Umbilical cord (tissue), 1 donor: ENCODE measurements around the gene MOSPD2. TPM values are rescaled to one million over a fixed set of nuclear protein-coding genes. Genes with fewer than 3 reads are reported as not detected.

Source experiments
- total RNA-seq: library from RNA; depleted of rRNA; stranded (reverse); fragments of >200 nt; gene quantifications from one replicate; pipeline ENCODE4 v1.2.3, GENCODE V29; 2014; ENCODE audit warnings: low replicate concordance; ENCODE audit not compliant: insufficient read depth

Gene MOSPD2
- total RNA-seq, 1 donor from 2014 or later: 77.8 TPM

Other genes with a start within 250 kb of the MOSPD2 start
- gene FANCB, start 352 bp upstream of the MOSPD2 start, total RNA-seq: 18.8 TPM